Upper lobe of right lung (tissue), 1 donor: ENCODE results near the gene SLC34A2. TPM values are rescaled to one million over a fixed set of nuclear protein-coding genes. Genes with fewer than 3 reads are reported as not detected.
"Not testable (repeated sequence)": the region's sequence is repeated elsewhere in the genome, so short reads cannot be mapped to it uniquely, and the experiment has no call there.

Source experiments
- ATAC-seq: fragments of 200-7000 bp; cut with Tn5 transposase; one replicate; pipeline ENCODE4 v1.9.1; 2020; ENCODE audit warnings: mild to moderate bottlenecking, moderate library complexity
- DNase-seq: peaks from one replicate; pipeline ENCODE4 v3.0.0-alpha.2; 2020
- H3K27ac ChIP-seq: fragments of 200-600 bp; one replicate; pipeline ENCODE4 v1.8.0; 2022
- H3K27me3 ChIP-seq: fragments of 200-600 bp; one replicate; pipeline ENCODE4 v1.8.0; 2022; ENCODE audit warnings: mild to moderate bottlenecking
- H3K36me3 ChIP-seq: fragments of 200-600 bp; one replicate; pipeline ENCODE4 v1.8.0; 2022
- H3K4me1 ChIP-seq: fragments of 200-600 bp; one replicate; pipeline ENCODE4 v1.8.0; 2022
- H3K4me3 ChIP-seq: fragments of 200-600 bp; one replicate; pipeline ENCODE4 v1.8.0; 2022; ENCODE audit warnings: mild to moderate bottlenecking
- H3K9me3 ChIP-seq: fragments of 200-600 bp; one replicate; pipeline ENCODE4 v1.8.0; 2022
- CTCF ChIP-seq: fragments of 200-600 bp; IDR thresholded peaks from one replicate; pipeline ENCODE4 v1.8.0; 2022; ENCODE audit warnings: antibody characterized with exemption
- intact Hi-C: fragments of 100-400 bp; cut with DNase I; formaldehyde crosslinking; loops from one replicate; pipeline ENCODE4 v1.11.0; 2022
- total RNA-seq: library from RNA; stranded (reverse); fragmentation: NEBNext Ultra II Directional; extraction: Animal tissue kit (Norgen Biotek cat#: 25700); gene quantifications from one replicate; pipeline ENCODE4 v1.2.1, GENCODE V29; 2021
- donor health status: DM: no; HTN: yes; CAD: no; lungs with severe emphysema.

SLC34A2 gene
- total RNA-seq, 1 donor from 2014 or later: 2,903 TPM

DNA sequence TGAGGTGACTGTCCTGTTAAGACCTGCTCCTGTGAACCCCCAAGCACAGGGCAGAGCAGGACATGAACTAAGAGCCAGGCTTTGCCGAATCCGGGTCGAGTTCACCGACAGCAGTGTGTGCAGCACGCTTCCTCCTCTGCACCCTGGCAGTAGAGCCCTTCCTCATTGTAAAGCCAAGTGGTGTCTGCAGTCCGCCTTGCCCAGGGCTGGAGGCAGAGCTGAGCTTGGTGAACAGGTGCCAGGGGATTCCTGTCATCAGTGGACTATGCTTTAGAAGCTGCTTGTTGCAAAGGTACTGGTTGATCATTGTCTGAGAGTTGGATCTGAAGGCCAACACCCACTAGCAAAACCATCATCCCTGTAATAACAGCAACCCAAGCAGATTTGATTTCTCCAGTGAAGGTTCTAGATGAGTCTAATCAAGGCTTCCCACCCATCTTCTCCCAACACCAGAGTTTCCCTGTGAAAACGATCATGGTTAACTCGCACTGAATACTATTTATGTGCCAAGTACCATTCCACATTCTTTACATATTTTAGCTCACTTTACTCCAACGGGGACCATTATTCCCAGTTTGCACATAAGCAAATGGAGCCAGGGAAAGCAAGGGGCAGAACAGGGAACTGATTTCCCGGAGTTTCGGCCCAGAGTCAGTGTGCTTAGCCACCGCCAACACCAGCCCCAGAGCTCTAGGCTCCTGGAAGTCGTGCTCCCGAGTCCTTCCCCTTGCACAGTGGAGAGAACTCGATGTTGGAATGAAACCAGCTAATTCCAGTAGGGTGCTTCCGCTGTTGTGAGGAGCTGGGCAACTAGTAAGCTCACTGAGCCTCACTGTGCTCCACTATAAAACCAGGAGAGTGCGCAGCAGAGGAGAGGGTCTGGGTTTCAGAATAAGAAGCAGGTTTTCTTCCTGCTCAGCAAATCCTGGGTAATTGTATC is 1.4 kb upstream of the SLC34A2 start:
- peak; percentile 75 for DNase-seq
- TF ChIP-seq CTCF: no peak
- Histone ChIP-seq H3K4me1 (peaks cover 3% of the 10 kb centered on the region), H3K4me3 (peak overlapping the region; percentile 52), H3K36me3 (no peaks in the 10 kb centered on the region), H3K27ac (peak overlapping the region; percentile 89), H3K9me3 (no peaks in the 10 kb centered on the region), H3K27me3 (peaks cover 26% of the 10 kb centered on the region)
- intact Hi-C loops: no loop called here
- peak; percentile 53 for ATAC-seq

GRCh38 chr4:25656031-25656430 is 380 bp downstream of the SLC34A2 start:
- peak overlapping the region; percentile 89 for H3K27ac ChIP-seq
- peak overlapping the region; percentile 52 for H3K4me3 ChIP-seq
- peaks cover 26% of the 10 kb centered on the region for H3K27me3 ChIP-seq
- H3K36me3 ChIP-seq: no peaks in the 10 kb centered on the region
- H3K4me1 ChIP-seq: peaks cover 3% of the 10 kb centered on the region
- ATAC-seq: no peak
- intact Hi-C loops: no loop called here
- no peaks in the 10 kb centered on the region for H3K9me3 ChIP-seq
- TF ChIP-seq CTCF: no peak
- DNase-seq: no peak

GRCh38 chr4:25658357-25658771 is 2.7 kb downstream of the SLC34A2 start:
- peaks cover 3% of the 10 kb centered on the region for H3K4me1 ChIP-seq
- H3K27ac ChIP-seq: peak overlapping the region; percentile 89
- no peaks in the 10 kb centered on the region for H3K36me3 ChIP-seq
- no peaks in the 10 kb centered on the region for H3K9me3 ChIP-seq
- peak; percentile 56 for DNase-seq
- H3K4me3 ChIP-seq: peak overlapping the region; percentile 52
- intact Hi-C loops: no loop called here
- TF ChIP-seq CTCF: no peak
- ATAC-seq: peak; percentile 8
- H3K27me3 ChIP-seq: peaks cover 26% of the 10 kb centered on the region

- DNase-seq: peak; percentile 71
- peak; percentile 12 for ATAC-seq
- intact Hi-C loops: no loop called here
- Histone ChIP-seq H3K4me1 (peaks cover 3% of the 10 kb centered on the region), H3K36me3 (no peaks in the 10 kb centered on the region), H3K4me3 (peak overlapping the region; percentile 52), H3K27ac (peak overlapping the region; percentile 89), H3K27me3 (peaks cover 26% of the 10 kb centered on the region), H3K9me3 (no peaks in the 10 kb centered on the region)
- TF ChIP-seq CTCF: no peak
These were observed 3.1 kb downstream of the SLC34A2 start for GRCh38 chr4:25658777-25659176.

DNA sequence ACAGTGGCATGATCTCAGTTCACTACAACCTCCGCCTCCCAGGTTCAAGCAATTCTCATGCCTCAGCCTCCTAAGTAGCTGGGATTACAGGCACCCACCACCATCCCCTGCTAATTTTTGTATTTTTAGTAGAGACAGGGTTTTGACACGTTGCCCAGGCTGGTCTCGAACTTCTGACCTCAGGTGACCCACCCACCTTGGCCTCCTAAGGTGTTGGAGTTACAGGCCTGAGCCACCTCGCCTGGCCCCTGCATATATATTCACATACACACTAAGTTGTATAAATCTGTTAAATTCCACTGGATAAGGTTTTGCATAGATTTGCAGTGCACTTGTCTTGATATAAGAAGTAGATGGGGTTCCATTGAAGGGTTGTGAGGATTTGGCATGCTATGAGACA is 5.8 kb downstream of the SLC34A2 start:
- H3K27me3 ChIP-seq, ATAC-seq, intact Hi-C loops, H3K4me1 ChIP-seq, H3K9me3 ChIP-seq, H3K36me3 ChIP-seq: not testable (repeated sequence)
- H3K4me3 ChIP-seq: peak overlapping the region; percentile 52
- peak overlapping the region; percentile 32 for H3K27ac ChIP-seq
- peak; percentile 44 for DNase-seq

GRCh38 chr4:25662306-25662705 is 6.7 kb downstream of the SLC34A2 start:
- H3K9me3 ChIP-seq: no peaks in the 10 kb centered on the region
- peaks cover 6% of the 10 kb centered on the region for H3K36me3 ChIP-seq
- no peak for ATAC-seq
- peak; percentile 53 for DNase-seq
- H3K27me3 ChIP-seq: no peaks in the 10 kb centered on the region
- no peak for TF ChIP-seq CTCF
- peak overlapping the region; percentile 52 for H3K4me3 ChIP-seq
- intact Hi-C loops: no loop called here
- H3K27ac ChIP-seq: peak overlapping the region; percentile 32
- H3K4me1 ChIP-seq: no peaks in the 10 kb centered on the region
